Measurements from ENCODE around the gene NLGN3. TPM values are rescaled to one million over a fixed set of nuclear protein-coding genes. Genes with fewer than 3 reads are reported as not detected.

Gene NLGN3
- polyA plus RNA-seq, 6 donors from 2014 or later, result 0.09 to 0.35 TPM; not detected in 4

DNA sequence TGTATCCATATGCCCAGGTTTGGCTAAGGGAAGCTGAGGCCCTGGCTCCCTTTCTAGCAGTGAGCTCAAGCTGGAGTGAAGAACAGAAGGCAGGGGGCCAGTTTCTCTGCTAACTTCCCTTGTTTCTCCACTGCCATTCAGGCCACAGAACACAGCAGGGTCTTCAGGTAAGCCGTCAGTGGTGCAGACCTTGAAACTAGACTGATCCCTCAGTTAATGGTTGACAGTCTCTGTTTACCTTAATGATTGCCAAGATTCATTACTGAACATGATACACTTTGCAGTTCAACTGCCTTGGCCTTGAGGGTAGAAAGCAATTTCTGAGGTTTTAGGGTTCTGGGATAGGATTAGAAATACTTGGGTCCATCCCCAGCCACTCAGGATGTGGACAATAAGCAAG is 69.5 kb downstream of the NLGN3 start:
- DNase-seq, result no peak
- H3K27ac Mint-ChIP-seq, result no peak overlapping the region
- H3K4me3 Mint-ChIP-seq, result peak overlapping the region in 1 of 8 donors; percentile 35
- H3K9me3 Mint-ChIP-seq, result peaks cover 0 to 2% (median 0%) of the 10 kb centered on the region in 7 donors
- no peaks in the 10 kb centered on the region for H3K4me1 Mint-ChIP-seq
- peaks cover 0 to 20% (median 6%) of the 10 kb centered on the region in 3 donors for H3K27me3 Mint-ChIP-seq
- ATAC-seq (ENCODE audit: low read depth in 2 of 2), result no peak
- peaks cover 0 to 5% of the 10 kb centered on the region in 2 donors for H3K36me3 Mint-ChIP-seq

DNA sequence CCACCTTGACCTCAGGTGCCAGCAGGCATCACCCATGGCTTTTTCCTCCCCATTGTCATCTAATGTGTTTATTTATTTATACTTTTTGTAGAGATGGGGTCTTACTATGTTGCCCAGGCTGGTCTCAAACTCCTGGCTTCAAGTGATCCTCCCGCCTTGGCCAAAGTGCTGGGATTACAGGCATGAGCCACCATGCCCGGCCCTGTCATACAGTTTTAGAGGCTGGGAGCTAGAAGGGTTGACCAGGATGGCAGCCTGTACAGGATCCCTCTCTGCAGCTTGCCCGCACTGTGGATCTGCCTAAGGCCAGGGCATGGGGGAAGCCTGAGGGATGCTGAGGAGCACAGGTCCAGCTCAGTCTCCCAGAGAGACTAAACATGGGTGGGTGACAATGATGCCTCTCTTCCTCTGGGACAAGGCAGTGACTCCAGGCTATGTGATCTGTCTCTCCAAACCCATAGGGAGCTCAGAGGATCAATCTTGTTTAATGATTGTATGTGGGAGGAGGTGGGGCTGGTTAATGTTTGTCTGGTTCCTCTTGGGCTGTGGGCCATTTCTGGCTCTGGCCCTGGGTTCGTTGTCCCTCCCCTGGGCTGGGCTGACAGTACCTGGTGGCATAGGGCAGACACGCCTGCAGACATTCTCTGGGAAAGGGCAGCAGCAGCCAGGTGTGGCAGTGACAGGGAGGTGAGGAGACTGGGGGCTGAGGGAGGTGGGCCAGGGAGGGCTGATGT is 70.1 kb downstream of the NLGN3 start:
- Mint-ChIP-seq H3K4me1 (no peaks in the 10 kb centered on the region), H3K9me3 (peaks cover 0 to 2% (median 0%) of the 10 kb centered on the region in 7 donors), H3K27ac (no peak overlapping the region), H3K4me3 (no peak overlapping the region), H3K36me3 (no peaks in the 10 kb centered on the region), H3K27me3 (peaks cover 0 to 15% (median 0%) of the 10 kb centered on the region in 3 donors)
- ATAC-seq (ENCODE audit: low read depth in 2 of 2) (no peak), DNase-seq (no peak)

DNA sequence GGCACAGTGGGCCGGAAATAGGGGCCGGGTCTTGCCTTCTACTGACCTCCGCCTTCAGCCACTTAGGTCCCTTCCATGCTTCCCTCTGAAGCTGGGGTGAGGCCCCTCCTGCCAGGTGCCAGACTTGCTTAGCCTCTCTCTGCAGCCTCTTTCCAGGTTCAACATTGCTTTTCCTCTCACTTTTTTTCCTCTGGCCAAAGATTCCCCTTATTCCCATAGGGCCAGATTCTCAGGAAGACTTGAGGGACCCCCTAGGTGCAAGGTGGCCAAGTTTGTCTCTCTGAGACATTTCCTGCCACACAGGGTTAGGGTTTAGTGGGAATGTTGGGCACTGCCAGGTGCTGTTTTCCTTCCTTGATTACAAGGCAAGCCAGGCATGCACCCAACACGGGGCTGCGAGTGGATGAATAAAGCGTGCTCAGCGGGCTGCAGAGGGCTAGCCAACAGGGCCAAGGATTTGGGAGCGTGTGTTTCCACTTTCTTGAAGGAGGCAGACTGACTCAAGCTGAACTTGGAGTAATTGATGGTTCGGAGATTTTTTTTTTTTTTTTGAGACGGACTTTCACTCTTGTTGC is 70.8 kb downstream of the NLGN3 start:
- H3K4me3 Mint-ChIP-seq, result peak overlapping the region in 1 of 8 donors; percentile 64
- H3K9me3 Mint-ChIP-seq, result peaks cover 0 to 2% (median 0%) of the 10 kb centered on the region in 7 donors
- H3K4me1 Mint-ChIP-seq, result no peaks in the 10 kb centered on the region
- H3K36me3 Mint-ChIP-seq, result no peaks in the 10 kb centered on the region
- no peak overlapping the region for H3K27ac Mint-ChIP-seq
- ATAC-seq (ENCODE audit: low read depth in 2 of 2) (no peak), DNase-seq (no peak)
- peaks cover 0 to 15% (median 0%) of the 10 kb centered on the region in 3 donors for H3K27me3 Mint-ChIP-seq

DNA sequence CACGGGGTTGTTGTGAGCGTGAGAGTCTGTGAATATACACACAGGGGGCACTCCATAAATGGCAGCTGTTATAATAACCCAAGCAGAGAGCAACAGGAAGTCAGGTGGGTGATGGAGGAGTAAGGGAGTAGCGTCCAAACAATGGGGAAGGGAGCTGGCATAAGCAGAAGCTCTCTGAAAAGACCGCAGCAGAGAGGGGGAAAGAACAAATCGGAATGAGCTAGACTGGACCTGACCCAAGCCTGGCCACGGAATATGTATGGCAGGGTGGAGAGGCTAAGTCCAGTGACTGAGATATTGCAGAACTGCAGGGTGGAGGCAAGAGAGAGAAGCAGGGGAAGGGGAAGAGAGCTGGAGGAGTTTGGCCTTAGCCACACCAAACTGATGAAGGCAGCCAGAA is 71.8 kb downstream of the NLGN3 start:
- Mint-ChIP-seq H3K4me3 (no peak overlapping the region), H3K27me3 (peaks cover 0 to 15% (median 0%) of the 10 kb centered on the region in 3 donors), H3K27ac (no peak overlapping the region), H3K36me3 (no peaks in the 10 kb centered on the region), H3K4me1 (no peaks in the 10 kb centered on the region), H3K9me3 (peaks cover 0 to 2% (median 0%) of the 10 kb centered on the region in 7 donors)
- ATAC-seq (ENCODE audit: low read depth in 2 of 2) (no peak), DNase-seq (no peak)

DNA sequence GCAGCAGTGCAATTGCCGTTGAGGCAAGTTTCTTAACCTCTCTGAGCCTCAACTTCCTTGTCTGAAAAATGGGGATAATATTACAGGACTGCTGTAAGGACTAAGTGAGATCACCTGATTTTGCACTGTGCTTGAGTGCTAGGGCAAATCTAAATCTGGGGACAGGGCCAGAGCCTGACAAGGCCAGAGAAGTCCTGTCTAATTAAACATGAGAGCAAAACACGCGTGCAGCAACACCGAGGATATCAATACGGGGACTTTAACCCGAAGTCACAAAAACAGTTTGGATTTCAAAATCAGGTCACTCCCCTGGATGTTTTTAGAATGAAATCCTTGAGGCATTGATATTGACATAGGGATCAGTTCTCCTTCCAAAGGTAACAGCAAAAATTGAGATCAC is 72.7 kb downstream of the NLGN3 start:
- H3K27ac Mint-ChIP-seq, result no peak overlapping the region
- H3K4me3 Mint-ChIP-seq, result no peak overlapping the region

More for the DNA sequence above, 72.7 kb downstream of the NLGN3 start:
- Mint-ChIP-seq H3K9me3 (peaks cover 0 to 2% (median 0%) of the 10 kb centered on the region in 7 donors), H3K36me3 (no peaks in the 10 kb centered on the region), H3K27me3 (peaks cover 0 to 14% (median 0%) of the 10 kb centered on the region in 3 donors), H3K4me1 (no peaks in the 10 kb centered on the region)
- no peak for DNase-seq
- ATAC-seq (ENCODE audit: low read depth in 2 of 2), result no peak

Other genes with a start within 250 kb of the NLGN3 start
- not detected for gene TEX11, start 236.1 kb upstream of the NLGN3 start, polyA plus RNA-seq (ENCODE audit: low read depth in 6 of 6)
- under 1 TPM in 1 of 6 donors, not detected in 5; 0.32 TPM for gene SLC7A3, start 213.7 kb upstream of the NLGN3 start, polyA plus RNA-seq (ENCODE audit: low read depth in 6 of 6)
- gene SNX12, start 76.5 kb upstream of the NLGN3 start, polyA plus RNA-seq (ENCODE audit: low read depth in 6 of 6), result 1 to 10 TPM in 5 of 6 donors, under 1 TPM in 1; 0.86 to 7.6 (median 3.3) TPM
- gene FOXO4, start 49.0 kb upstream of the NLGN3 start, polyA plus RNA-seq (ENCODE audit: low read depth in 6 of 6), result 1 to 10 TPM; 1.1 to 3.7 (median 2.2) TPM
- gene CXorf65, start 38.1 kb upstream of the NLGN3 start, polyA plus RNA-seq (ENCODE audit: low read depth in 6 of 6), result 1 to 10 TPM in 5 of 6 donors, under 1 TPM in 1; 0.46 to 6.2 (median 2.0) TPM
- gene IL2RG, start 33.3 kb upstream of the NLGN3 start, polyA plus RNA-seq (ENCODE audit: low read depth in 6 of 6), result 1,000 to 10,000 TPM in 1 of 6 donors, 100 to 1,000 TPM in 5; 789 to 1,133 (median 826) TPM
- 10 to 100 TPM in 2 of 6 donors, 1 to 10 TPM in 4; 7.2 to 20.3 (median 9.0) TPM for gene MED12, start 26.2 kb upstream of the NLGN3 start, polyA plus RNA-seq (ENCODE audit: low read depth in 6 of 6)
- not detected for gene GJB1, start 78.4 kb downstream of the NLGN3 start, polyA plus RNA-seq (ENCODE audit: low read depth in 6 of 6)
- 10 to 100 TPM in 1 of 6 donors, 1 to 10 TPM in 5; 5.8 to 10.0 (median 7.8) TPM for gene ZMYM3, start 109.3 kb downstream of the NLGN3 start, polyA plus RNA-seq (ENCODE audit: low read depth in 6 of 6)
- 100 to 1,000 TPM; 174 to 227 (median 183) TPM for gene NONO, start 138.8 kb downstream of the NLGN3 start, polyA plus RNA-seq (ENCODE audit: low read depth in 6 of 6)
- gene ITGB1BP2, start 156.9 kb downstream of the NLGN3 start, polyA plus RNA-seq (ENCODE audit: low read depth in 6 of 6), result not detected
- 10 to 100 TPM in 1 of 6 donors, 1 to 10 TPM in 5; 6.2 to 14.3 (median 7.1) TPM for gene TAF1, start 221.5 kb downstream of the NLGN3 start, polyA plus RNA-seq (ENCODE audit: low read depth in 6 of 6)